HG03095 (cell line): ENCODE results near the gene GLYATL1B.
"Not testable (repeated sequence)": the region's sequence is repeated elsewhere in the genome, so short reads cannot be mapped to it uniquely, and the experiment has no call there.

Experiments
- ATAC-seq: cut with Tn5 transposase; IDR thresholded peaks from one replicate; pipeline ENCODE4 v1.9.1; 2021; ENCODE audit warnings: moderate library complexity; ENCODE audit not compliant: unreplicated experiment

Gene GLYATL1B

GRCh38 chr11:59086007-59086406 is at the start of gene GLYATL1B:
TSS of gene GLYATL1B (plus strand) at chr11:59086307. CDS start at chr11:59086307, 0 bp downstream.
- ATAC-seq = not testable (repeated sequence)

- ATAC-seq = not testable (repeated sequence)
Measured at GRCh38 chr11:59036542-59036941, 49.6 kb upstream of the GLYATL1B start.

- ATAC-seq = not testable (repeated sequence)
Measured at GRCh38 chr11:59037434-59037833, 48.7 kb upstream of the GLYATL1B start.

GRCh38 chr11:59040607-59041006 is 45.5 kb upstream of the GLYATL1B start:
- no peak for ATAC-seq

- peak; percentile 77 for ATAC-seq
Measured at GRCh38 chr11:59051383-59051782, 34.7 kb upstream of the GLYATL1B start.

GRCh38 chr11:59052355-59052754 is 33.8 kb upstream of the GLYATL1B start:
- not testable (repeated sequence) for ATAC-seq

- ATAC-seq = peak; percentile 40
Measured at GRCh38 chr11:59053387-59053786, 32.7 kb upstream of the GLYATL1B start.

- ATAC-seq = peak; percentile 91
Measured at GRCh38 chr11:59058120-59059033, 27.7 kb upstream of the GLYATL1B start.

- ATAC-seq = not testable (repeated sequence)
Measured at GRCh38 chr11:59060096-59060495, 26.0 kb upstream of the GLYATL1B start.

- ATAC-seq = no peak
Measured at GRCh38 chr11:59062602-59063529, 23.2 kb upstream of the GLYATL1B start.

GRCh38 chr11:59063996-59064727 is 21.9 kb upstream of the GLYATL1B start:
- ATAC-seq = peak; percentile 77

- ATAC-seq = no peak
Measured at GRCh38 chr11:59069087-59069486, 17.0 kb upstream of the GLYATL1B start.

GRCh38 chr11:59076876-59077571 is 9.1 kb upstream of the GLYATL1B start:
- ATAC-seq = no peak

- ATAC-seq = no peak
Measured at GRCh38 chr11:59078435-59078834, 7.7 kb upstream of the GLYATL1B start.

- ATAC-seq = no peak
Measured at GRCh38 chr11:59079086-59079485, 7.0 kb upstream of the GLYATL1B start.

- not testable (repeated sequence) for ATAC-seq
Measured at GRCh38 chr11:59080421-59080820, 5.7 kb upstream of the GLYATL1B start.

GRCh38 chr11:59081430-59082020 is 4.6 kb upstream of the GLYATL1B start:
- ATAC-seq = not testable (repeated sequence)

GRCh38 chr11:59088162-59088561 is 2.1 kb downstream of the GLYATL1B start:
- ATAC-seq = no peak

- ATAC-seq = not testable (repeated sequence)
Measured at GRCh38 chr11:59093576-59093975, 7.5 kb downstream of the GLYATL1B start.

GRCh38 chr11:59095225-59095624 is 9.1 kb downstream of the GLYATL1B start:
- ATAC-seq = peak; percentile 74
